ENCODE results near the gene SPDYE1.

- TF ChIP-seq POLR2A (IDR thresholded peaks at IDR 0.05), result no peak
- no peak for TF ChIP-seq POLR2AphosphoS5 (IDR thresholded peaks at IDR 0.05)
Observed at GRCh38 chr7:43954524-43955228, 43.0 kb upstream of the SPDYE1 start.
